VCaP (cell line): Measurements from ENCODE around the gene TMEM178B.
"Not testable (repeated sequence)": the region's sequence is repeated elsewhere in the genome, so short reads cannot be mapped to it uniquely, and the experiment has no call there.

ENCODE experiments used
- H3K27ac ChIP-seq: fragments of 450-650 bp; 2 replicates; pipeline ENCODE4 v1.5.1; 2017
- CTCF ChIP-seq: fragments of 450-650 bp; conservative IDR thresholded peaks from 2 replicates; pipeline ENCODE4 v1.5.1; 2017; ENCODE audit warnings: mild to moderate bottlenecking, moderate library complexity

The TMEM178B gene

DNA sequence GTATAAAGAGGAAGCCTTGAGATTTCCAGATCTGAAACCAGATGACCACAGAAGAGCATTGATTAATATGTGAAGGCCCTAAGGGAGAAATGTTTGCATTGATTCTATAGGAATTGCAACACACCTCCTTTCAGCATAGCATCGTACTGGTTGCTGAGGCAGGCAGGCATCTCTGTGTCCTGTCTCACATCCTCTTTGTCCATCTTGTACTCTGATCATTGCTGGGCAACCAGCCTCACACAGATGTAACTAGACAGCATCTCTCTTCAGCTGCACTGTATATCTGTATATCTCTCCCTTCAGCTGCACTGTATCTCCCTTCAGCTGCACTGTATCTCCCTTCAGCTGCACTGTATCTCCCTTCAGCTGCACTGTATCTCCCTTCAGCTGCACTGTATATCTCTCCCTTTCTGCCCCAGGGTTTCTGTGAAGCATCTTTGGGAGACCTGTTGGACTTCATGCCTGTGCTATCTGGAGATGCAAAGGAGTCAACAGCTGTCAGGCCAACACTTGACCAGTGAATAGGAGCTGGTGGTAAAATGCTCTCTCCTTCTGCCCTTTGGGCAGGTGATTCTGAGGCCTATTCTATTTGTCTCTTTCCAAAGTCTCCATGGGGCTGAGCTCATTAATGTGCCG, 40.3 kb downstream of the TMEM178B start:
- no peak for TF ChIP-seq CTCF
- no peak overlapping the region for H3K27ac ChIP-seq

DNA sequence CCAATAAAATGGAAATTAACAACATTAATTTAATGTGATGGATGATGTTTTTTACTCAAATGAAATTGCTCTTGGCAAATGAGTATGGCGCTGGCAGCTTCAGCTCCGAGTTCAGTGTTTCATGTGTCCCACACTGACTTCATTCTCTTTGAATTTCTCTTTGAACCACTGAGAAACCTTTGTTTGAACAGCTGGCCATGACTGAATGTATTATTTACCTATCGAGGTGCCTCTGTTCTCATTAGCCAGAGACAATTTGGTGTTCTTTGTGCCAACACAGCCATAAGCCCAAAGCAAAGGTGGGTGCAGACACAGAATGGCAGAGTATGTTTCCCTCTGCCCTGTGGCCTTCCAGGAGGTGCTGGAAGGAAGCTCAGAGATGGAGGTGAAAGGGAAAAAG, 42.1 kb downstream of the TMEM178B start:
- H3K27ac ChIP-seq: no peak overlapping the region
- no peak for TF ChIP-seq CTCF

DNA sequence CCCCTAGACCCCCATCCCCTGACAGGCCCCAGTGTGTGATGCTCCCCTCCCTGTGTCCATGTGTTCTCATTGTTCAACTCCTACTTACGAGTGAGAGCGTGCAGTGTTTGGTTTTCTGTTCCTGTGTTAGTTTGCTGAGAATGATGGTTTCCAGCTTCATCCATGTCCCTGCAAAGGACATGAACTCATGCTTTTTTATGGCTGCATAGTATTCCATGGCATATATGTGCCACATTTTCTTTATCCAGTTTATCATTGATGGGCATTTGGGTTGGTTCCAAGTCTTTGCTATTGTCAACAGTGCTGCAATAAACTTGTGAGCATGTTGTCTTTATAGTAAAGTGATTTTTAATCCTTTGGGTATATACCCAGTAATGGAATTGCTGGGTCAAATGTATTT, 42.8 kb downstream of the TMEM178B start:
- H3K27ac ChIP-seq: not testable (repeated sequence)

- H3K27ac ChIP-seq: no peak overlapping the region
- TF ChIP-seq CTCF: no peak
Measured at GRCh38 chr7:141118767-141119166, 44.9 kb downstream of the TMEM178B start.

GRCh38 chr7:141119187-141119586, 45.3 kb downstream of the TMEM178B start:
- no peak for TF ChIP-seq CTCF
- no peak overlapping the region for H3K27ac ChIP-seq

GRCh38 chr7:141122736-141123135, 48.9 kb downstream of the TMEM178B start:
- no peak for TF ChIP-seq CTCF
- H3K27ac ChIP-seq: peak overlapping the region; percentile 89

DNA sequence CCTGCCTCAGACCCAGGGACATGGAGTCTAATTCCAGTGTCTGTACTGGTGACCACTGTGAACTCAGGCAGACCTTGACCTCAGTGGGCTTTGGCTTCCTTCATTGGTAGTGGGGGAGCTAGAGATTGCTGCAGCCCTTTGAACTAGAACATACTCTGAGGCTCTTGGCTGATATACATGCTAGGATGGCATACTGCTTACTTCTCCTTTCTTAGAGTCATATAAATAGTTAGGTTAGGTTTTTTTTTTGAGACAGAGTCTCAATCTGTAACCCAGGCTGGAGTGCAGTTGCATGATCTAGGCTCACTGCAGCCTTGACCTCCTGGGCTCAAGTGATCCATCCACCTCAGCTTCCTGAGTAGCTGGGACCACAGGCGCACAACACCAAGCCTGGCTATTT, 49.7 kb downstream of the TMEM178B start:
- H3K27ac ChIP-seq: peak overlapping the region; percentile 89

More for the DNA sequence above, 49.7 kb downstream of the TMEM178B start:
- TF ChIP-seq CTCF: no peak
